Measurements from ENCODE around the gene TEX264.

- no peak for TF ChIP-seq CTCF (IDR thresholded peaks at IDR 0.05)
- TF ChIP-seq POLR2A (IDR thresholded peaks at IDR 0.05), result no peak
Observed at GRCh38 chr3:51696954-51697353, 25.9 kb downstream of the TEX264 start.
